Measurements from ENCODE around the gene EIF3B. TPM values are rescaled to one million over a fixed set of nuclear protein-coding genes. Genes with fewer than 3 reads are reported as not detected.
"Not testable (repeated sequence)": the region's sequence is repeated elsewhere in the genome, so short reads cannot be mapped to it uniquely, and the experiment has no call there.

EIF3B gene
- total RNA-seq: 93.6 TPM

DNA sequence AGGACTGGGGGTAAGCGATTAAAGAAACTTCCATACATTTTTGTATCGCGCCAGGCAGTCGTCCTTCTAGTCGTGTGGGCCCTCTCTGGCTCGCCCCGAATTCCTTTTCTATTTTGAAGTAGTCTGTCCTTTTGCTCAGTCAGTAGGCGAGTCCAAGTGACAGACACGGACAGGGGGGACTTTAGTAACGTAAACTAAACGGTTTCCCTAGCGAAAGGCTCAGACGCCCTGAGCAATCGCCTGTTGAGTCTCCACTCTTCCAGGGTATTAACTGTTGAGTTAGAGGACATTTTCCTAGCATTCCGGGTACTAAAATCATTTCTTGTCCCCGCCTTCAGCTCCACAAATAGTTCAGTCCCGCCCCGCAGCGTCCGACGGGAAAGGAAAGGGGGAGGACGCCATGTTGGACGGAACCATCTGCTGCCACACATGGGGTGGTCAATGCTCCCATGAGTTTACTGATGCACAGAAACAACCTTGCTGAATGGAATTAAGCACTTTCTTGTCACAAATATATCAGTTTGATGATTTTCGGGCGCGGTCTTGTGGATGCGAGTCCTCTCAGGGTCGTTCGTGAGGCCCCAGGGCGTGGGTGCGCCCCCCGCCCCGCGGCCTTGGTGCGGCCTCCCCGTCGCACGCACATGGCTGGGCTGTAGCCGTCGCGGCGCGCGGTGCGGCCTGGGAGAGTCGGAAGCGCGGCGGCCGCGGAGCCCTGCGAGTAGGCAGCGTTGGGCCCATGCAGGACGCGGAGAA is at the start of gene EIF3B:
Gene EIF3B, plus strand, starts transcription at position 642 of the 753 bp plus-strand sequence. Its CDS starts 95 bp downstream, at position 737.
- peak; percentile 94 for DNase-seq (ENCODE audit: low spot score)
- intact Hi-C loops (cut with DNase I): loop anchor here (10.0 kb wide), 1 partner anchor 1850 kb away; no protein-coding TSS in a partner anchor

DNA sequence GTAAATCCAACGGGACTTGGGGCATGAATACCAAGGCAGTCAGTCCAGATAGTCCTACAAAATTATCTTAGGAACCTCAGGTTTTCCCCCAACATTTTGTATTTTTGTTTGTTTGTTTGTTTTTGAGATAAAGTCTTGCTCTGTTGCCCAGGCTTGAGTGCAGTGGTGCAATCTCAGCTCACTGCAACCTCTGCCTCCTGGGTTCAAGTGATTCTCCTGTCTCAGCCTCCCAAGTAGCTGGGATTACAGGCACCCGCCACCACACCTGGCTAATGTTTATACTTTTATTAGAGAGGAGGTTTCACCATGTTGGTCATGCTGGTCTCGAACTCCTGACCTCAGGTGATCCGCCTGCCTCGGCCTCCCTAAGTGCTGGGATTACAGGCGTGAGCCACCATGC is 49.4 kb upstream of the EIF3B start:
- ATAC-seq; DNase-seq (ENCODE audit: low spot score); intact Hi-C loops (cut with DNase I): not testable (repeated sequence)

More for the DNA sequence above, at the start of gene EIF3B:
- ATAC-seq: peak; percentile 96

DNA sequence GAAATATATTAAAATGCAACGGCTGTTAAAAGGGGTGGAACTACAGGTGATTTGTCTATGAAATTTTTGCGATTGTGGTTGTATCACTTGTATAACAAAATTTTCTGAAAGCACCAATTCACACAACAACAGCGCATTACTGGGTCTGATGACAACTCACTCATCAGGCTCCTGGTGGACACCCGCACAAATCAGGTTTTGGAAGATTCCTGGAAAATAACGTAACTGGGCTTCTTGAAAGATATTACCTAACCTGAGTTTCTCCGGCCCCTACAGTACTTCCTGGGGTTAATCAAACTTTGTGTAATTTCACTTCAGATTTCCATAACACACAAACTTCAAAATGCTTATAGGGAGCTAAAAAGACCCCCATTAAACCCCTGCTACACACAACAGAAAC is 47.9 kb upstream of the EIF3B start:
- intact Hi-C loops (cut with DNase I): no loop called here
- DNase-seq (ENCODE audit: low spot score) (no peak), ATAC-seq (no peak)

DNA sequence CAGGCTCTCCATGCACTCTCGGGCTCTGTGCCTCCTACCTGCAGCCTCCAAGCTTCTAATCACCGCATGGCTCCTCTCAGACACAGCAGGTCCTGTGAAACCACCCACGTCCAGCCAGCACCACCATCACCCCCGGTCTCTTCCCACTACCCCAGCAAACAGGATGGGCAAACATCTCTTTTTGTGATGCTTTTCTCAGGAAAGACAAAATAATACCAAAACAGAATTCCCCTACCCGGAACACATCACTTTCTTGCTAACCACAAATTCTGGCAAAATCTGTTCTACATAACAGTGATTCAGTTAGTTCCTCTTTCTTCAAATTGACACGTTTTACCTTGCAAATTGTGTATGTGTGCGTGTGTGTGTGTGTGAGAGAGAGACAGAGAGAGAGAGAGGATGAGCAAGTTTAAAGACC is 46.9 kb upstream of the EIF3B start:
- DNase-seq (ENCODE audit: low spot score) (no peak), ATAC-seq (no peak)
- intact Hi-C loops (cut with DNase I): no loop called here

DNA sequence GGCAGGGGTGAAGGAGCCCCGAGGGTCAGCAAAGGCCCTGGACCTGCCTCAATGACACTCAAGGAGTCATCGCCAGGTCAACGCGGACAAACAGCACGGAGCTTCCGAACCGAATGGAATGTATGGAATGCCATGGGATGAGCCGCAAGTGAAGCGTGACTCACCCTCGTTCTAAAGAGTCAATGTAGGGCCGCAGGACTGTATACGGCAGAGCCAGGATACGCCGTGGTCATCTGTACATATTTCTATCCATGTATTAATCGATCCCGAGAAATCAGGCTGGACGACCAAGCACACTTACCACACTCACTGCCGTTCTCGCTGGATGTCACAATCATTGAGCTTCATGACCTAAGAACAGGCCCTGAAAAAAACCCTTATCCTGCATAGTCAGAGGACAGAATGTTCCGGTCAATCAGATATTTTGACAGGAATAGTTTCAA is 44.7 kb upstream of the EIF3B start:
- DNase-seq (ENCODE audit: low spot score) (no peak), ATAC-seq (no peak)
- intact Hi-C loops (cut with DNase I): no loop called here

DNA sequence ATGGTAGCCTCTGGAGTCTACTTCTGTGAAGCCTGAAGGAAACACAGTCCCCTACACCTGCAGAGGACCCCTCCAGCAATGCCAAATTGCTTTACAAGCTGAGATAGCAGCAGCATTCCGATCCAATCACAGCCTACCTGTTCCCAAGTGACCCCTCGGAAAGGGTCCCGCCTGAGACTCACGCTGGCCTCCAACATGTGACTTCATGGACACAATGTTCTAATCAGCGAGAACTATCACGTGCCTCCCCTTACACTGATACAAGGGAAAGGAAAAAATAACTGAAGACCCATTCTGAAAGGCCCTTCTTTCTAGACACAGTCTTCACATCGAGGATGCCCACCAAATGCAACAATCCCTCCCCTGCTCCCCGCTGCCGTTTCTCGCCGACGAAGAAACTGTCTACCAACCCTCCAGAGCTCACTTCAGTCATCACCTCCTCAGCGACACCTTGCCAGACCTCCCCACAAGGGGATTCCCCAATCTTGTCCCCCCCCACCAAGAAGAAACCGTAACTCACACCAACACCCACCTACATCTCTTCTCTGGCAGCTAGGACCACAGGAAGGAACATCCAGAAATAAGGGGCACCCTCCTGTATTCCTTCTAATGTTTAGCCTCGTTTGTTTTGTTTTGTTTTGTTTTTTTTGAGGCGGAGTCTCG is 42.2 kb upstream of the EIF3B start:
- intact Hi-C loops (cut with DNase I): no loop called here
- no peak for DNase-seq (ENCODE audit: low spot score)
- no peak for ATAC-seq

DNA sequence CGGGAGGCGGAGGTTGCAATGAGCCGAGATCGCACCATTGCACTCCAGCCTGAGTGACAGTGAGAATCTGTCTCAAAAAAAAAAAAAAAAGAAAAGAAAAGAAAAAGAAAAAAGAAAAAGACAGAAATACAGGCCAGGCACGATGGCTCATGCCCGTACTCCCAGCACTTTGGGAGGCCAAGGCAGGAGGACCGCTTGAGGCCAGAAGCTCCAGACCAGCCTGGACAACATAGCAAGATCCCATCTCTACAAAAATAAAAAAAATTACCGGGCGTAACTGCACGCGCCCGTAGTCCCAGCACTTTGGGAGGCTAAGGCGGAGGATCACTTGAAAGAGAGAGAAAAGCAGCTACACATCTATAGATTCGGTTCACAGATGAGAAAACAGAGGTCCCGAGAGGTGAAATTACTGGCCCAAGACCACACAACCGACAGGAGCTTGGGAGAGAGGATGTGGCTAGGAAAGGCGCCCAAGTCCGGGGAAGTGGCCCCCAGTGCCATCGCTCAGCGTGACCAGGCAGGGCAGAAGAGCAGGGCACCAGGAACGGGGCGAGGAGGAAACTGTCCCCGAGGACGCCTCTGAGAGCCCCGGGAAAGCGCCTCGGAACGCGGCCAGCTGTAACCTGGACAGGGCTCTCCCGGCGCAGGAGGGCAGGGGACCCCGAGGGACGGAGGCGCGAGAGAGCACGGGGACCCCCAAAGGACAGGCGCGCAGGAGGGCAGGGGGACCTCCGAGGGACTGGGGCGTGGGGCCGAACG is 41.0 kb upstream of the EIF3B start:
- DNase-seq (ENCODE audit: low spot score): peak; percentile 74
- ATAC-seq: peak; percentile 7
- intact Hi-C loops (cut with DNase I): no loop called here

DNA sequence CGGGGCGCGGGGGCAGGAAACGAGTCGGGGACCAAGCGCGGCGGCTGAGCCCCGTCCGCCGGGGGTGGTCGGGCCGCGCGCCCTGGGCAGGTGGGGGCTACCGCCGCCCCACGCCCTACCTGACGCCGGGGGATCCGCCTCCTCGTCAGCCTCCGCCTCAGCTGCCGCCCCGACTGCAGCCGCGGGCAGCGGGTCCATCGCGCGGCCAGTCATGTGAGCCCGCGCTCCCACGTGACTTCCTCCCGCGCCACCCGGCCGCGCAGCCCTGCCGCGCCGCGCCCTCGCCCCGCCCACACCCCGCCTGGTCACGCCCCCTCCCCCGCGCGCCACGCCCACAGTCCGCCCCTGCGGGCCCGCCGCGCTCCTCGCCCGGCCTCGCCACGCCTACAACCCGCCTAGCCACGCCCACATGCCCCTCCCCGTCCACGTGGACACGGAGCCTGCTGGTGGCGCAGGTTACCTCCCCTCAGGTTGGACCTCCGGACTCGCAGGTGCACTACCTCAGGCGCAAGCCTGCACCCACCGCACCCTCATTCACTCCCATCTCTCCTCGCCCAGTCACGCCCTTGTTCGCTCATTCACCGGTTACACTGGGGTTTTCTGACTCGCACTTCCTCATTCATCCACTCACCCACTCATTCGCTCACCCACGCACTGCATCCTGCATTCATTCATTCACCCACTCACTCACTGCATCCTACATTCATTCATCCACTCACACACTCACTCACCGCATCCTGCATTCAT is 40.2 kb upstream of the EIF3B start, which contains the start of gene SNX8:
Gene SNX8, minus strand, starts transcription at position 233 of the 747 bp plus-strand sequence. Its CDS starts 20 bp downstream, at position 213.
- intact Hi-C loops (cut with DNase I): no loop called here
- ATAC-seq (peak; percentile 98), DNase-seq (ENCODE audit: low spot score) (peak; percentile 96)

DNA sequence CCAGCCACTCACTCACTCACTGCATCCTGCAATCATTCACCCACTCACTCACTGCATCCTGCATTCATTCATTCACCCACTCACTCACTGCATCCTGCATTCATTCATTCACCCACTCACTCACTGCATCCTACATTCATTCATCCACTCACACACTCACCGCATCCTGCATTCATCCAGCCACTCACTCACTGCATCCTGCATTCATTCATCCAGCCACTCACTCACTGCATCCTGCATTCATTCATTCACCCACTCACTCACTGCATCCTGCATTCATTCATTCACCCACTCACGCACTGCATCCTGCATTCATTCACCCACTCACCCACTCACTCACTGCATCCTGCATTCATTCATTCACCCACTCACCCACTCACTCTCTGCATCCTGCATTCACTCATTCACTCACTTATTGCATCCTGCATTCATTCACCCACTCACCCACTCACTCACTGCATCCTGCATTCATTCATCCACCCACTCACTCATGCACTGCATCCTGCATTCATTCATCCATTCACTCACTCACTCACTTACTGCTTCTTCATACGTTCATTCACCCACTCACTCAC is 39.6 kb upstream of the EIF3B start:
- ATAC-seq; intact Hi-C loops (cut with DNase I); DNase-seq (ENCODE audit: low spot score): not testable (repeated sequence)

DNA sequence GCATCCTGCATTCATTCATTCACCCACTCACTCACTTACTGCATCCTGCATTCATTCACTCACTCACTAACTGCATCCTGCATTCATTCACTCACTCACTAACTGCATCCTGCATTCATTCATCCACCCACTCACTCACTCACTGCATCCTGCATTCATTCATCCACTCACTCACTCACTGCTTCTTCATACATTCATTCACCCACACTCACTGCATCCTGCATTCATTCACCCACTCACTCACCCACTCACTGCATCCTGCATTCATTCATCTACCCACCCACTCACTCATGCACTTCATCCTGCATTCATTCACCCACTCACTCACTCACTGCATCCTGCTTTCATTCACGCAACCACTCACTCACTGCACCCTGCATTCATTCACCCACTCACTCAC is 38.8 kb upstream of the EIF3B start:
- ATAC-seq (no peak), DNase-seq (ENCODE audit: low spot score) (no peak)
- intact Hi-C loops (cut with DNase I): no loop called here

DNA sequence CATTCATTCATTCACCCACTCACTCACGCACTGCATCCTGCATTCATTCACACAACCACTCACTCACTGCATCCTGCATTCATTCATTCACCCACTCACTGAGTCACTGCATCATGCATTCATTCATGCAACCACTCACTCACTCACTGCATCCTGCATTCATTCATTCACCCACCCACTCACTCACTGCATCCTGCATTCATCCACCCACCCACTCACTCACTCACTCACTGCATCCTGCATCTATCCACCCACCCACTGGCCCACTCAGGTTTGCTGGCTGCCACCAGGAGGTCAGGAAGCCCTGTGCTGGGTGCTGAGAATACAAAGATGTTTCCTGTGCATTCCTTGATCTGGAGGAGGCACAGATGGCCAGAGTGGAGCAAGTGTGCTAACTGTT is 38.0 kb upstream of the EIF3B start:
- ATAC-seq: no peak
- no peak for DNase-seq (ENCODE audit: low spot score)
- intact Hi-C loops (cut with DNase I): no loop called here

DNA sequence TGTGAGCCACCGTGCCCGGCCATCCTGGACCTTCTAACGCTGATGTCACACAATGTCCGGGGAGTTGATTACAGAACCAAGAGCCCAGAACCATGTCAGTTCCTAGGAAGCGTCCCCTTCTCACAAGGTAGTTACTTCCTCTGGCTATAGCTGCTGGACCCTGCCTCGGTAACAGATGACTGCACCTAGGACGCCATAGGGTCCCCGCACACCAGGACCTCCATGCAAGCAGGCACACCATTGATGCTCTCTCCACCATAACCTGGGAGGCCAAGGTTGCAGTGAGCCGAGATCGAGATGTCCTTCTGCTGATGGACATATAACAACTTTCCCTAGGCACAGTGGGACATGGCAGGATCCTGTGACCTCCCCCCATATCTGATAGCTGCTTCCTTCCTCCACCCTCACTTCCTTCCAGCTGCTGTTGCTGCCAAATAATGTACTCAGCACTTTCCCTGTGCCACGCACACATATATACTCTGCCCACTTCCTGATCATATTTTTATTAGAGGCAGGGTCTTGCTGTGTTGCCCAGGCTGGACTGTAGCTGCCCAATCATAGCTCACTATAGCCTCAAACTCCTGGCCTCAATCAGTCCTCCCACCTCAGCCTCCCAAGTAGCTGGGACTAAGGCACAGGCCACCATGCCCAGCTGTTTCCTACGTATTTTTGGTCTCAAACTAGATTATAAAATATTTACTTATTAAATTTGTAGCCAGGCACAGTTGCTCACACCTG is 36.9 kb upstream of the EIF3B start:
- ATAC-seq (no peak), DNase-seq (ENCODE audit: low spot score) (no peak)
- intact Hi-C loops (cut with DNase I): no loop called here

DNA sequence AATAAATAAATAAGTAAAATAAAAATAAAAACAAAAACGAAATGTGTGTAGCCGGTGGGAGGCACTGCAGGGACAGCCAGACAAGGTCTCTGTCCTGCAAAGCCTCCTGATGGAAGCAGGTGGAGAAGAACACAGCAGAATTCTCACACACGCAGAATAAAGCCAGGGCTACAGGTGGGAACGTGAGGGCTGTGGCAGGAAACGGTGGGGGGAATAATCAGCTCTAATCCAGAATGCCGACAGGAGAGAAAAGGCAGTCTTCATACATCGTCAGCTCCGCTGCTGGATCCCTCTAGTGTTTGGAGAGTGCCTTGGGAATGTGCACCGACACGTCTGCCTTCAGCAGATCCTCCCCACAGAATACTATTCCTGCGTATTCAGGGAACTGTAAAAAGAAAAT is 33.6 kb upstream of the EIF3B start:
- ATAC-seq (no peak), DNase-seq (ENCODE audit: low spot score) (no peak)
- intact Hi-C loops (cut with DNase I): no loop called here

DNA sequence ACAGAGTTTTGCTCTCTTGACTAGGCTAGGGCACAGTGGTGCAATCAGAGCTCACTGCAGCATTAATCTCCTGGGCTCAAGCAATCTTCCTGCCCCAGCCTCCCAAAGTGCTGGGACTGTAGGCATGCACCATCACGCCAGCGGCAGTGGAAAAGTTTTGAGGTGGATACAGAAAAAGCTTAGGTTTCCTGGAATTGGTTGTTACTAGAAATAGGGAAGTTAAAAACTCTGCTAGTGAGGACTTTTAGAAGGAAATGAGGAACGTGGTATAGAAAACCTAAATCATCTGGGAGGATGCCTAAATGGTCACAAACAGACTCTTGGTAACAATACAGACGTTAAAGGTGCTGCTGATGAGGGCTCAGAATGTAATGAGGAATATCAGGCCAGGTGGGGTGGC is 29.5 kb upstream of the EIF3B start:
- DNase-seq (ENCODE audit: low spot score): no peak
- no peak for ATAC-seq
- intact Hi-C loops (cut with DNase I): no loop called here

DNA sequence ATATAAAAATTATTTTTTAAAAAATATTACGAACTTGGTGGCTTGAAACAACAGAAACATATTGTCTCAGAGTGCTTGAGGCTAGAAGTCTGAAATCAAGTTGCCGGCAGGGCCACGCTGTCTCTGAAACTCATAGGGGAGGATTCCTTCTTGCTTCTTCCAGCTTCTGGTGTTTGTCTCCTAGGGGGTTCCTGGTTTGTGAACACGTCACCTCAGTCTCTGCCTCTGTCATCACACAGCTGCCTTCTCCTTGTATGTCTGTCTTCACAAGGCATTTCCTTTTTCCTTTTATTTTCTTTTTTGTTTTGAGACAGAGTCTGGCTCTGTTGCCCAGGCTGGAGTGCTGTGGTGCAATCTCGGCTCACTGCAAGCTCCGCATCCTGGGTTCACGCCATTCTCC is 27.7 kb upstream of the EIF3B start:
- no peak for DNase-seq (ENCODE audit: low spot score)
- ATAC-seq: peak; percentile 39
- intact Hi-C loops (cut with DNase I): no loop called here

DNA sequence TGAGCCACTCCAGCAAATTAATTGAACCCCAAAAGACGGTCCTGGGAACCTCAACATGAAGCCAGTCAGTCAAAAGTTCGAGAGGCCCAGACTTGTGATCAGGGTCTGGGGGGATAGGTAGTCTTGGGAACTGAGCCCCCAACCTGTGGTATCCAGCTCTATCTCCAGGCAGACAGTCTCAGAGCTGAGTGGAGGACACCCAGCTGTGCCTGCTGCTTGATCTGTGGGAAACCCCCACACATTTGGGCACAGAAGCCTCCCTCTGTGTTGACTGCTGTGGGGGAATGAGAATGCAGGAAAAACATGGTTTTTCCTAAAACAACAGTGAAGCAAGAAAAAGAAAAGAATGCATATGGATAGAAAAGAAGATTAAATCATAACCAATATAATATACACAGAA is 24.1 kb upstream of the EIF3B start:
- no peak for ATAC-seq
- no peak for DNase-seq (ENCODE audit: low spot score)
- intact Hi-C loops (cut with DNase I): no loop called here

DNA sequence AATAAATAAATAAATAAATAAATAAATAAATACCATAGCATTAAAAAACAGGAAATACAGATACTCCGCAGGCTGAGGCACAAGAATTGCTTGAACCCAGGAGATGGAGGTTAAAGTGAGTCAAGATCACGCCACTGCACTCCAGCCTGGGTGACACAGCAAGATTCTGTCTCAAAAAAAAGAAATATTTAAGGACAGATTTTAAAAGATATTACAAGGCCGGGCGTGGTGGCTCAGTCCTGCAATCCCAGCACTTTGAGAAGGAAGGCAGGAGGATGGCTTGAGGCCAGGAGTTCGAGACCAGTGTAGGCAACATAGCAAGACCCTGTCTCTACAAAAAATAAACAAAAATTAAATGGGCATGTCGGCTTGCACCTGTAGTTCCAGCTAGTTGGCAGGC is 22.9 kb upstream of the EIF3B start:
- no peak for ATAC-seq
- DNase-seq (ENCODE audit: low spot score): no peak
- intact Hi-C loops (cut with DNase I): no loop called here

Measured in sciatic nerve (tissue), 2 donors.